Activated CD4-positive, alpha-beta T cell treated with anti-CD3 and anti-CD28 coated beads, Interleukin-10, Interleukin-2, amounts not matched to agents 100 ng/mL and 50 ng/mL, durations not matched to agents 16 hours and 8 hours (primary cell): Measurements from ENCODE around the gene LRRC28.

Experiments used
- DNase-seq: peaks from one replicate; pipeline ENCODE4 v3.0.0-alpha.2; 2020

The LRRC28 gene

DNA sequence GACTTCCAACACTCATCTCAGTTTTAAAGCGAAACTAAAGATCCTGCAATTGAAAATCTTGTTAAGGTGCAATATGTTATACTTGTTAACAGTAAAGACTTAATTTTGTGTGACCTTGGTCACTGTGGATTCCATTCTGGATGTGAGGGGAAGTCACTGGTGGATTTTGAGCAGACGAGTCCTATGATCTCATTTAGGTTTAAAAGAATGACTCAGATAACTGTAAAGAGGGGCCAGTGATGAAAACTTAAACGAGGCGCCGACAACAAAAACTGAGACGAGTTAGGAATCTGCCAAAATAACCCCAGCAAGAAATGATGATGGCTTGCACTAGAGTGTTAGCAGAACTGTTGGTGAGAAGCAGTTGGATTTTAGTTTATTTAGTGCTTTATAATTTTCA is 56.5 kb downstream of the LRRC28 start:
- DNase-seq = no peak

DNA sequence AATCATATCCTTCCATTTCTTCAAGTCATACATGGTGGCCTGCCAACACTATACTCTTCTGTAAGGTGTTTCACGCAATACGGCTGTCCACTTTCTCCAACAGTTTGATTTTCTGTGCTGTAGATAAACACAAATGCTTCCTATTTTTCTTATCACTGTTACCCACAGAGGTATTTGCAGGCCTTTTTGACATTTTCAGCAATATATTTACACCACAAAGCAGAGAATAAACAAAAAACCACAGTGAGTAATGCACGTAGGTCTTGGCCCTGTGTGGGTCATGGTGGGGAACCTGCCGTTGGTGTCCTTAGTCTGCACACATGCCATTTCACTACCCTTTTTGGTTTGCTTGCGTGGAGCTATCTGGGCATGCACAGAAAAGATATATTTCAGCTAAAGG is 59.5 kb downstream of the LRRC28 start:
- DNase-seq = no peak

- no peak for DNase-seq
Measured at GRCh38 chr15:99312228-99312627, 60.9 kb downstream of the LRRC28 start.

DNA sequence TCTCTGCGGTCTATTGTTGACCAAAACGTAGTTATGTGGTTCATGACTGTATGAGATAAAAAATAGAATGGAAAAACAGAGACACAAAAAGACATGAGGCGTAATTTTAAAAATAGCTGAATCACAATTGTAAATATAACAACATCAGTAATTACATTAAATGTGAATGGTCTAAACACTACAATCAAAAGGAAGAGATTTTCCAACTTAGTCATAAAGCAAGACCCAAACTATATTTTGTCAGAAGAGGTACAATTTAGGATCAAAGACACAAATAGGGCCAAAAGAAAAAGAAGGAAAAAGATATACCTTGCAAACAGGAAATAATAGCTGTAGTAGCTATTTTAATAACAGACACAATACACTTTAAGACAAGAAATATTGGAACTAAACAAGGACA is 61.5 kb downstream of the LRRC28 start:
- no peak for DNase-seq

DNA sequence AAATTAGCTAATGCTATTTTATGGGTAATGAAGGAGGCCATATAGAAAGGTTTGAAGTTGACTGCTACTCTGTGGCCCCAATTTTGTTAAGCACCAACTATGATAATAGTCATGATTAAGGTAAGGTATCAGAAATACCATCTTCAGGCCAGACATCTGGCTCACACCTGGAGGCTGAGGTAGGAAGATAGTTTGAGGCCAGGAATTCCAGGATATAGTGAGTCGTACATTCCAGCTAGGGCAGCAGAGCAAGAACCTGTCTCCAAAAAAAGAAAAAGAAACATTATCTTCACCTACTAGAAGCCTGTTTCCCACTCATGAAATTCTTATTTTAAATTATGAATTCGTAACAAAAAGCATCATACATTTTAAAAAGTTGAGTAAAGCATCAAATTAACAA is 64.4 kb downstream of the LRRC28 start:
- no peak for DNase-seq

GRCh38 chr15:99320374-99321215 is 69.3 kb downstream of the LRRC28 start:
- DNase-seq = no peak

- DNase-seq = no peak
Measured at GRCh38 chr15:99321468-99321867, 70.2 kb downstream of the LRRC28 start.

- no peak for DNase-seq
Measured at GRCh38 chr15:99322643-99323405, 71.5 kb downstream of the LRRC28 start.

- DNase-seq = peak; percentile 66
Measured at GRCh38 chr15:99324082-99324620, 72.9 kb downstream of the LRRC28 start.

DNA sequence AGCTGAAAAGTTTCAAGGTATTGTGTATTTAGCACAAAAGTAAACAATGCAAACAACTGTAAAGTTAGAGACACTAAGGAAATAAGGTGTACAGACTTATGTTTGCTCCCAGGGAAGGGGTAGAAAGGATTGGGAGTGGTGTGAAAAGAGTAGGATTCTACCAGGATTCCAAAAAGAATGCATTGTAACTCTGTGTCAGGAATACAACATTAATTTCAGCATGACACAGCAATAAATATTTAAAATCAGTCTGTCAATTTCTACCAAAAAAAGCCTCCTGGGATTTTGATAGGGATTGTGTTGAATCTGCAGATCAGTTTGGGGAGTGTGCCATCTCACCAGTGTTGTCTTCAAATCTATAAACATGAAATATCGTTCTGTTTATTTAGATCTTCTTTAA is 73.4 kb downstream of the LRRC28 start:
- no peak for DNase-seq

- DNase-seq = no peak
Measured at GRCh38 chr15:99326235-99326634, 75.0 kb downstream of the LRRC28 start.

GRCh38 chr15:99328106-99329072 is 77.1 kb downstream of the LRRC28 start:
- DNase-seq = no peak

- DNase-seq = no peak
Measured at GRCh38 chr15:99331381-99331780, 80.1 kb downstream of the LRRC28 start.

GRCh38 chr15:99333413-99333812 is 82.1 kb downstream of the LRRC28 start:
- peak; percentile 66 for DNase-seq

DNA sequence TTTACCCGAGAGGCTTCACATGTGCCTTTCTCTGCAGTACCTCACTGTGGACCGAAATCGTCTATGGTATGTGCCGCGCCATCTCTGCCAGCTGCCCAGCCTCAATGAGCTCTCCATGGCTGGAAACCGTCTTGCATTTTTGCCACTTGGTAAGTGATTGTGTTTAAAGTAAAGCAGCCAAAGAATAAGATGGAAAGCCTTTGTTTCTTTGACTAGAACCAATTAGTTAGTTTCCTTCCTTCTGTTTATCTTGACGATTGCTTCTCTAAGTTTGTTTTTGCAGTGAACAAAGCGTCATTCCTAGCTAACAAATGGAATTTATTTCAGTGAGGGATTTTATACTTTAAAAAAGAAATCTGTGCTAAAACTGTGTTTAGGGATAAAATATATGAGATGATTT is 82.7 kb downstream of the LRRC28 start:
- no peak for DNase-seq

- DNase-seq = no peak
Measured at GRCh38 chr15:99335508-99335907, 84.2 kb downstream of the LRRC28 start.

- no peak for DNase-seq
Measured at GRCh38 chr15:99336794-99337193, 85.5 kb downstream of the LRRC28 start.

GRCh38 chr15:99340347-99340746 is 89.1 kb downstream of the LRRC28 start:
- no peak for DNase-seq

DNA sequence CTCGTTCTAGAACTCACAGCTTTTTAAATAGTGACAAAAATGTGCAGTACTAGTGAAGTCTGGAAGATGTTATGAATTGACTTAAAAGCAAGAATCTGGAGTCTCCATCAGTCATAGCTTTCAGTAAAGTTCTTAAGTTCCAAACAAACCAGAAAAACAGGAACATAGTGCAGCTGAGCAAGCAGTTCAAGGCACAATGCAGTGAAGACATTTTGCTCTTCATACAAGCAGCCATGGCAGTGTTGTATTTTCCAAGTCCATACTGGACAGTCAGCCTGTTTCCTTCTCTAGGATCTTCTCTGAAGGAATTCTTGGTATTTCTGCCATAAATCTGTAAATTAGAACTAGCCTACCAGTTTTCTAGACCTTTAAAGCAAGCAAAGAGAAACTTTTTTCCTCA is 90.5 kb downstream of the LRRC28 start:
- no peak for DNase-seq

DNA sequence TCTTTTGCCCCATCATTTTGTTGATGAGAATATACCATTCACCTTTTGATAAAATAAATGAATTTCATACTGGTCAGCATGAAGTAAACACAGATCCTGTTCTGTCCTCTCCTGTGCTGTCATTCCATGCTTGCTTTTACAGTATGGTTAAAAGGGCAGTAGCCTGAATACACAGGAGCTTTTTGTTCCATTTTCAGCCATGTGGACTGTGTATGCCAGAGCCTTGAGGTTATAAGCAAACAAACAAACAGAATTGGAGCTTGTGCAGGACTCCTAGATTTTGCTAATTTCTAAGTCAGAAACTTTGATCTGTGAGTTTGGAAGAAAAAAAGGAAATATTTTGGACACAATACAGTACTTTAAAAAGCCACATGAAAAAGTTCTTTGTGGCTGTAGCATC is 91.9 kb downstream of the LRRC28 start:
- no peak for DNase-seq

- DNase-seq = peak; percentile 45
Measured at GRCh38 chr15:99343881-99344551, 92.7 kb downstream of the LRRC28 start.

DNA sequence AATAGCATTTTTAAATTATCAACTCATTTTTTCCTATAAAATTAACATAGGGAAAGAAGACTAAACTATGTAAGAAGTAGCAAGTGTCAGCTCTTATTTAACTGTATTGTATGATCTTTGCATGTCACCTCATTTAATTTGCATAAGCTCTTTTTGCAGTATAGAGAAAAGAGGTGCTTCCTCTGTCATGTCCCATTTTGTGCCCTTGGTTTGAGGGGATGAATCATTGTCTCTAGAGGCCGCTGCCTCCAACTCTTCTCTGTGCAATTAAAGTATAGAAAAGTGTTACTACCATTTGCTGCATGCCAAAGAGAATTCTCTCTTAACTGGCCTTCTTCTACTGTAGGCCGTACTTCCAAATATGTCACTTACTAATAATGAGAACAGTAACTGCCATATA is 93.4 kb downstream of the LRRC28 start:
- DNase-seq = peak; percentile 8
